ENCODE measurements around the gene PPP1R27.

The PPP1R27 gene

GRCh38 chr17:81860756-81861568 lies 26.1 kb upstream of the PPP1R27 start:
- DNase-seq: peak; percentile 100

- DNase-seq: no peak
Observed at GRCh38 chr17:81859906-81860755, 25.3 kb upstream of the PPP1R27 start, which contains the start of gene P4HB. P4HB (minus strand) TSS chr17:81860535; CDS start chr17:81860471, 64 bp downstream.

- DNase-seq: no peak
Observed at GRCh38 chr17:81858967-81859905, 24.4 kb upstream of the PPP1R27 start.

GRCh38 chr17:81858170-81858966 lies 23.5 kb upstream of the PPP1R27 start:
- DNase-seq: no peak

- DNase-seq: no peak
Observed at GRCh38 chr17:81854974-81855774, 20.3 kb upstream of the PPP1R27 start.

- DNase-seq: no peak
Observed at GRCh38 chr17:81852237-81852636, 17.4 kb upstream of the PPP1R27 start.

- no peak for DNase-seq
Observed at GRCh38 chr17:81851423-81851822, 16.6 kb upstream of the PPP1R27 start.

GRCh38 chr17:81849457-81849856 lies 14.6 kb upstream of the PPP1R27 start:
- no peak for DNase-seq

- no peak for DNase-seq
Observed at GRCh38 chr17:81846743-81847689, 12.2 kb upstream of the PPP1R27 start.

GRCh38 chr17:81845881-81846742 lies 11.3 kb upstream of the PPP1R27 start:
- no peak for DNase-seq

GRCh38 chr17:81845361-81845760 lies 10.5 kb upstream of the PPP1R27 start:
- DNase-seq: no peak

- DNase-seq: no peak
Observed at GRCh38 chr17:81844887-81845286, 10.0 kb upstream of the PPP1R27 start.

GRCh38 chr17:81844327-81844851 lies 9.5 kb upstream of the PPP1R27 start:
- DNase-seq: no peak

GRCh38 chr17:81843713-81844326 lies 9.0 kb upstream of the PPP1R27 start:
- DNase-seq: no peak

GRCh38 chr17:81842725-81843504 lies 8.1 kb upstream of the PPP1R27 start:
- no peak for DNase-seq

- DNase-seq: no peak
Observed at GRCh38 chr17:81842378-81842724, 7.5 kb upstream of the PPP1R27 start.

- DNase-seq: no peak
Observed at GRCh38 chr17:81841866-81842265, 7.0 kb upstream of the PPP1R27 start.
